GM19328 (cell line): ENCODE results near the gene DNM2.
A peak's percentile ranks its signal among the peaks of the same experiment; 100 is the strongest.
"Not testable (repeated sequence)": the region's sequence is repeated elsewhere in the genome, so short reads cannot be mapped to it uniquely, and the experiment has no call there.

Experiments used
- ATAC-seq: cut with Tn5 transposase; IDR thresholded peaks from one replicate; pipeline ENCODE4 v1.9.1; 2021; ENCODE audit warnings: mild to moderate bottlenecking, moderate library complexity; ENCODE audit not compliant: unreplicated experiment

Gene DNM2

GRCh38 chr19:10831987-10832938, 114.4 kb downstream of the DNM2 start:
- no peak for ATAC-seq

- ATAC-seq: no peak
These were observed 115.0 kb downstream of the DNM2 start for GRCh38 chr19:10832939-10833296.

- no peak for ATAC-seq
These were observed 117.3 kb downstream of the DNM2 start for GRCh38 chr19:10835089-10835753.

GRCh38 chr19:10835754-10836478, 118.0 kb downstream of the DNM2 start, which contains the start of gene TMED1:
TSS of gene TMED1 (minus strand) at chr19:10836212. CDS start at chr19:10836191, 21 bp downstream.
- ATAC-seq: peak; percentile 69

GRCh38 chr19:10836479-10837330, 118.8 kb downstream of the DNM2 start:
- no peak for ATAC-seq

GRCh38 chr19:10837649-10838048, 119.8 kb downstream of the DNM2 start:
- not testable (repeated sequence) for ATAC-seq

- no peak for ATAC-seq
These were observed 120.5 kb downstream of the DNM2 start for GRCh38 chr19:10838377-10838776.

GRCh38 chr19:10839114-10840050, 121.5 kb downstream of the DNM2 start:
- ATAC-seq: no peak

- no peak for ATAC-seq
These were observed 124.9 kb downstream of the DNM2 start for GRCh38 chr19:10842788-10843187.

- ATAC-seq: no peak
These were observed 128.8 kb downstream of the DNM2 start for GRCh38 chr19:10846500-10847202.

- no peak for ATAC-seq
These were observed 130.5 kb downstream of the DNM2 start, which contains the start of gene C19orf38 for GRCh38 chr19:10848230-10848856. TSS of gene C19orf38 (plus strand) at chr19:10848415. CDS start at chr19:10848509, 94 bp downstream.

- no peak for ATAC-seq
These were observed 132.8 kb downstream of the DNM2 start for GRCh38 chr19:10850631-10851030.

- no peak for ATAC-seq
These were observed 134.4 kb downstream of the DNM2 start for GRCh38 chr19:10852098-10852800.

- no peak for ATAC-seq
These were observed 135.1 kb downstream of the DNM2 start for GRCh38 chr19:10852941-10853340.

- no peak for ATAC-seq
These were observed 136.6 kb downstream of the DNM2 start for GRCh38 chr19:10854350-10855089.

- ATAC-seq: no peak
These were observed 138.1 kb downstream of the DNM2 start for GRCh38 chr19:10855879-10856522.
